Caco-2 (cell line): ENCODE data around the gene ACOT11. TPM values are rescaled to one million over a fixed set of nuclear protein-coding genes. Genes with fewer than 3 reads are reported as not detected.

Experiments used
- BruUV-seq: library from RNA; stranded (reverse); fragments of 400-500 nt; replicated peaks from 2 replicates; lab custom pipeline; 2021; lab: Mats Ljungman, UMichigan
- CTCF ChIA-PET: fragments of 300-600 bp; sonication (Branson Sonifier 250); formaldehyde crosslinking; loops from one replicate; lab custom pipeline; 2022; ENCODE audit warnings: antibody characterized with exemption; lab: Charles Lee
- POLR2A ChIA-PET: fragments of 300-600 bp; sonication (Branson Sonifier 250); formaldehyde crosslinking; loops from one replicate; lab custom pipeline; 2022; ENCODE audit warnings: antibody characterized with exemption; lab: Charles Lee
- DNase-seq, 2 experiments: peaks; one replicate each; pipeline versions ENCODE4 v3.0.0 to v3.0.0-alpha.2; 2020 to 2022
- H3K27me3 ChIP-seq: replicated peaks from 2 replicates; pipeline ENCODE4 v1.6.0; 2011; ENCODE audit warnings: low read length; ENCODE audit not compliant: control insufficient read depth, insufficient read depth
- H3K36me3 ChIP-seq: 2 replicates; pipeline ENCODE4 v1.5.1; 2011; ENCODE audit warnings: low read length; ENCODE audit not compliant: control insufficient read depth, insufficient read depth
- H3K4me1 ChIP-seq: fragments of 250-450 bp; sonication (Bioruptor Pico); 2 replicates; pipeline ENCODE4 v1.5.1; 2020; ENCODE audit warnings: mild to moderate bottlenecking
- H3K4me3 ChIP-seq: 2 replicates; pipeline ENCODE4 v1.5.1; 2011; ENCODE audit warnings: low read depth, mild to moderate bottlenecking, control low read depth, low read length
- H3K9me3 ChIP-seq: fragments of 250-450 bp; sonication (Bioruptor Pico); 2 replicates; pipeline ENCODE4 v1.5.1; 2020; ENCODE audit warnings: mild to moderate bottlenecking, moderate library complexity
- H3K27ac Mint-ChIP-seq: one replicate; pipeline ENCODE4 v1.8.0; 2022; ENCODE audit warnings: mixed read lengths; ENCODE audit not compliant: unreplicated experiment
- H3K27me3 Mint-ChIP-seq: one replicate; pipeline ENCODE4 v1.8.0; 2022; ENCODE audit warnings: mixed read lengths; ENCODE audit not compliant: insufficient read depth, unreplicated experiment
- H3K36me3 Mint-ChIP-seq: one replicate; pipeline ENCODE4 v1.8.0; 2022; ENCODE audit warnings: mild to moderate bottlenecking, mixed read lengths; ENCODE audit not compliant: insufficient read depth, unreplicated experiment
- H3K4me1 Mint-ChIP-seq: one replicate; pipeline ENCODE4 v1.8.0; 2022; ENCODE audit warnings: low read depth, mixed read lengths; ENCODE audit not compliant: unreplicated experiment
- H3K4me3 Mint-ChIP-seq: one replicate; pipeline ENCODE4 v1.8.0; 2022; ENCODE audit warnings: mild to moderate bottlenecking, moderate library complexity, mixed read lengths; ENCODE audit not compliant: unreplicated experiment
- H3K9me3 Mint-ChIP-seq: one replicate; pipeline ENCODE4 v1.8.0; 2022; ENCODE audit warnings: mixed read lengths; ENCODE audit not compliant: unreplicated experiment
- intact Hi-C: fragments of 100-400 bp; cut with micrococcal nuclease; formaldehyde crosslinking; loops from one replicate; pipeline ENCODE4 v1.10.0; 2022; ENCODE audit not compliant: unreplicated experiment
- total RNA-seq: library from RNA; stranded (reverse); gene quantifications from 2 replicates; pipeline ENCODE4 v1.2.3, GENCODE V29; 2022
- TF ChIP-seq, protein P1 (sequence below), 2 experiments: fragments of 200-600 bp in 1 of 2; IDR thresholded peaks; 1 replicate in 1 of 2; 2 replicates in 1 of 2; pipeline versions ENCODE4 v1.5.1 to v1.8.0; 2011 to 2022; ENCODE audit warnings: antibody characterized with exemption in 1 of 2, control low read depth in 1 of 2, inconsistent platforms in 1 of 2, low read depth in 1 of 2, low read length in 1 of 2, mild to moderate bottlenecking in 1 of 2, moderate library complexity in 1 of 2; ENCODE audit not compliant: insufficient read depth in 1 of 2, severe bottlenecking in 1 of 2, unreplicated experiment in 1 of 2

The ACOT11 gene
- total RNA-seq, 1 experiment from 2014 or later = 4.1 TPM

DNA sequence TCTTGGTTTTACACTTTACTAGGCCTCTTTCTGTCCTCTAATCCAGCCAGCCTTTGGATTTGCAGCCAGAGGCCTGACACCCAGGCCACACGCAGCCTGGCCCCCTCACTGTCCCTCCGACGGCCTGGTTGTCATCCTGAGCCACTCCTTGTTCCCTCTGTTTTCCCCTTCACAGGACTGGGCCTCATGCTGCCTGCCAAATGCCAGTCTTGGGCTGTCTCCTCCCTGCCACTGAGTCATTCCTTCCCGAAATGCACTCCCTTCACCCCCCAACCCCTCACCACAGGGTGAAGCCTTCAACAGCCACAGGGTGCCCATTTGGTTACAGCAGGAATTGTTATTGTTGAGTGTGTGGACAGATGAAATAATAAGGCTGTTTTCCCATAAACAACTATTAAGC is 21.3 kb downstream of the ACOT11 start:
- ChIA-PET CTCF (no interaction called here), POLR2A (no interaction called here)
- Histone ChIP-seq H3K9me3 (no peaks in the 10 kb centered on the region), H3K4me1 (peaks cover 14% of the 10 kb centered on the region), H3K27me3 (no peaks in the 10 kb centered on the region), H3K36me3 (no peaks in the 10 kb centered on the region), H3K4me3 (no peak overlapping the region)
- peaks cover 4% of the 10 kb centered on the region for H3K36me3 Mint-ChIP-seq
- peaks cover 11% of the 10 kb centered on the region for H3K4me1 Mint-ChIP-seq
- DNase-seq = no peak
- H3K27ac Mint-ChIP-seq = no peak overlapping the region
- no TSS peak for BruUV-seq
- H3K27me3 Mint-ChIP-seq = no peaks in the 10 kb centered on the region
- H3K9me3 Mint-ChIP-seq = no peaks in the 10 kb centered on the region
- intact Hi-C loops = no loop called here
- H3K4me3 Mint-ChIP-seq = no peak overlapping the region
- TF ChIP-seq, protein P1, sequence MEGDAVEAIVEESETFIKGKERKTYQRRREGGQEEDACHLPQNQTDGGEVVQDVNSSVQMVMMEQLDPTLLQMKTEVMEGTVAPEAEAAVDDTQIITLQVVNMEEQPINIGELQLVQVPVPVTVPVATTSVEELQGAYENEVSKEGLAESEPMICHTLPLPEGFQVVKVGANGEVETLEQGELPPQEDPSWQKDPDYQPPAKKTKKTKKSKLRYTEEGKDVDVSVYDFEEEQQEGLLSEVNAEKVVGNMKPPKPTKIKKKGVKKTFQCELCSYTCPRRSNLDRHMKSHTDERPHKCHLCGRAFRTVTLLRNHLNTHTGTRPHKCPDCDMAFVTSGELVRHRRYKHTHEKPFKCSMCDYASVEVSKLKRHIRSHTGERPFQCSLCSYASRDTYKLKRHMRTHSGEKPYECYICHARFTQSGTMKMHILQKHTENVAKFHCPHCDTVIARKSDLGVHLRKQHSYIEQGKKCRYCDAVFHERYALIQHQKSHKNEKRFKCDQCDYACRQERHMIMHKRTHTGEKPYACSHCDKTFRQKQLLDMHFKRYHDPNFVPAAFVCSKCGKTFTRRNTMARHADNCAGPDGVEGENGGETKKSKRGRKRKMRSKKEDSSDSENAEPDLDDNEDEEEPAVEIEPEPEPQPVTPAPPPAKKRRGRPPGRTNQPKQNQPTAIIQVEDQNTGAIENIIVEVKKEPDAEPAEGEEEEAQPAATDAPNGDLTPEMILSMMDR (IDR thresholded peaks at IDR 0.05; ENCODE audit: insufficient read depth in 1 of 2, low read depth in 1 of 2, low read length in 1 of 2, severe bottlenecking in 1 of 2, unreplicated experiment in 1 of 2) = no peak

DNA sequence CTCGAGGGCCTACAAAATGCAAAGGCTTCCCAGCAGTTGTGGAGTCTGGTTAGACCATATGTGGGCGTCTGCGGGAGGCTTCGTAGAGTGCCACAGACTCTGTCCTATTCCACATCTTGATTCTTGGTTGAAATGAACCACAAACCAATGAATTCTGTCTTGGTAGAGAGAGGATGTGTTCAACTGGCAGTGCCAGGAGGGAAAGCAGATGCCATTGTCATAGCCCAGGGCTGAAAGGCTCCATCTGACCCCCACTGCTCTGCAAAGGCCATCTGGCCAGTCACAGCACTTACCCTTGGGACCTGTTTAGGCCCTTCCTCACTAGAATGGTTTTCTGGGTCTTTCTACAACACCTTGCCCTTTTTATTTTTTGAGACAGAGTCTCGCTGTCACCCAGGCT is 22.1 kb downstream of the ACOT11 start:
- ChIA-PET POLR2A (no interaction called here), CTCF (interaction anchor here (0.6 kb wide), 1 partner anchor 16 kb away, joined by 4 read pairs; no protein-coding TSS in a partner anchor)
- Histone ChIP-seq H3K4me1 (peaks cover 7% of the 10 kb centered on the region), H3K36me3 (no peaks in the 10 kb centered on the region), H3K9me3 (no peaks in the 10 kb centered on the region), H3K27me3 (no peaks in the 10 kb centered on the region), H3K4me3 (no peak overlapping the region)
- no peak for DNase-seq
- no TSS peak for BruUV-seq
- H3K9me3 Mint-ChIP-seq = no peaks in the 10 kb centered on the region
- no peak overlapping the region for H3K4me3 Mint-ChIP-seq
- no peaks in the 10 kb centered on the region for H3K27me3 Mint-ChIP-seq
- intact Hi-C loops = loop anchor here (10.0 kb wide), 1 partner anchor 75 kb away; the partner anchor contains the start of gene MROH7
- TF ChIP-seq, protein P1 (IDR thresholded peaks at IDR 0.05; ENCODE audit: insufficient read depth in 1 of 2, low read depth in 1 of 2, low read length in 1 of 2, severe bottlenecking in 1 of 2, unreplicated experiment in 1 of 2) = no peak
- H3K36me3 Mint-ChIP-seq = peaks cover 4% of the 10 kb centered on the region
- no peak overlapping the region for H3K27ac Mint-ChIP-seq
- H3K4me1 Mint-ChIP-seq = peaks cover 11% of the 10 kb centered on the region

DNA sequence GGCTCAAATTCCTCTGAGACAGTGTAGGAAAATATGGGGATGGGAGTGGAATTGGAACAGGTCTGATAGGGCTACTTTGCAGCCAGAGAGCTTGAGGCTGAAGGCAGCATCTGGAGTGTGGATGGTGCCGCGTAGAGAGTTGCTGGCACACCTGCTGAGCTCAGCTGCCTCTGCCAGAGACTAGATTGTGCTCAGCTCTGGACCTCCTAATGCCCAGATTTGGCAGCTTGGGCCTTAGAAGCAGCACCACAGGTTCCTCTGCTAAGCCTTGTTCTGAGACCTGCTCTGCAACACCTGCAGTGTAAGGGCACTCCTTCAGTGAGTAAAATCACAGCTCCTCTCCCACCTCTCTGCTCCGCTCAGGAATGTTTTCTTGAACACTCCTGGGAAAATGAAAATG is 23.3 kb downstream of the ACOT11 start:
- H3K27me3 ChIP-seq = no peaks in the 10 kb centered on the region
- H3K36me3 ChIP-seq = no peaks in the 10 kb centered on the region
- Mint-ChIP-seq H3K36me3 (peaks cover 4% of the 10 kb centered on the region), H3K4me3 (no peak overlapping the region), H3K27ac (no peak overlapping the region), H3K9me3 (no peaks in the 10 kb centered on the region), H3K4me1 (peaks cover 11% of the 10 kb centered on the region), H3K27me3 (no peaks in the 10 kb centered on the region)
- POLR2A ChIA-PET = interaction anchor here (0.5 kb wide), 1 partner anchor 72 kb away, joined by 5 read pairs; no protein-coding TSS in a partner anchor
- intact Hi-C loops = loop anchor here (10.0 kb wide), 1 partner anchor 73 kb away; the partner anchor contains the start of gene MROH7
- CTCF ChIA-PET = no interaction called here
- DNase-seq = no peak
- H3K9me3 ChIP-seq = no peaks in the 10 kb centered on the region
- no TSS peak for BruUV-seq
- TF ChIP-seq, protein P1 (IDR thresholded peaks at IDR 0.05; ENCODE audit: insufficient read depth in 1 of 2, low read depth in 1 of 2, low read length in 1 of 2, severe bottlenecking in 1 of 2, unreplicated experiment in 1 of 2) = no peak
- H3K4me3 ChIP-seq = no peak overlapping the region
- H3K4me1 ChIP-seq = no peaks in the 10 kb centered on the region
